ENCODE measurements around the gene BET1L.
"Not testable (repeated sequence)": the region's sequence is repeated elsewhere in the genome, so short reads cannot be mapped to it uniquely, and the experiment has no call there.

BET1L gene

DNA sequence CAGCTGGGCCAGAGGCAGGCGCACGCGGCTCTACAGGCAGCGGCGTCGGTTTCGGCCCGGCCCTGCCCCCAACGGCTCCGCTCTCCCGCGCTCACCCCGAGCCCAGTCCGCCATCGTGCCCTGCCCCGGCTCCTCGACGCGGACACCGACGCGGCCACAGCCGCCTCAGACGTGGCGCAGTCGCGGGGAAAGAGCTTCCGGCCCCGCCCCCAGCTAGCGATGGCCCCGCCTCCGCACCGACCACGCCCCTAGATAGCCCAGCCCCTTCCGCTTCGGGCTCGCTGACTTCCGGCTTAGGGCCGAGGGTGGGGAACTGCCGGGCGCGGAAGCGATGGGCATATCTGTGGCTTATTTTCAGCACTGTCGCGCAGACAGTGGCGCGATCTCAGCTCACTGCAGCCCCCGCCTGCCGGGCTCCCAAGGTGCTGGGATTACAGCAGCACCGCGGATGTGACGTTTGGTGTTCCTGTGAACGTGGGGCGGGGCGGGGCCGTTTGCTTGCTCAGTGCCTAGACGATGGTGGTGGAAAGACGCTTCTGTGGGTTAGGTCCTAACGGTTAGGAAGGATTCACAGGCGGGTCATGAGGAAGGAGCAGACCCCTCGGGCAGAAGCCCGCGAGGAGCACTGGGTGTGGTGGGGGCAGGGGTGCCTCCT, at the start of gene BET1L, which contains the start of gene RIC8A:
TSS of gene BET1L (minus strand) at position 192 of the 655 bp plus-strand sequence. CDS start at position 114, 78 bp downstream.
TSS of gene RIC8A (plus strand) at position 501 of the 655 bp plus-strand sequence. CDS start 1,147 bp downstream, outside the sequence.
- DNase-seq, result peak; percentile 92 to 93

- no peak for DNase-seq
These were observed 48.6 kb upstream of the BET1L start for GRCh38 chr11:255816-256215.

DNA sequence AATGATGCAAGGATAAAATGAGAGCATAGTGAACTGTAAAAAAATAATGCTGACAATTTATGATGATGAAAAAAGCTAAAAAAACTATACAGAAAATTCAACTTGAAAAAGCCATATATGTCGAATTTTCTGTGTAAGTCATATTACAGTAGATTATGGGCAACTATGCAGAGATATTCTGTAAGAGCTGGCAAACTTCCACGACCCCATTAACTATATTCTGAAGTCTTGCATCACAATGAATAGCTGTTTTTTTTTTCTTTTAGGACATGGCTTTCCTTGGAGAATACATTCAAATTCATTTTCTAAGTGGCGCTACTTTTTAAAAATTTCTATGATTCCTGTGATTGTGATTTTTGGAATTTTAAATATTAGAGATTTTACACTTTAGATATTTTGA, 48.0 kb upstream of the BET1L start:
- DNase-seq, result no peak

DNA sequence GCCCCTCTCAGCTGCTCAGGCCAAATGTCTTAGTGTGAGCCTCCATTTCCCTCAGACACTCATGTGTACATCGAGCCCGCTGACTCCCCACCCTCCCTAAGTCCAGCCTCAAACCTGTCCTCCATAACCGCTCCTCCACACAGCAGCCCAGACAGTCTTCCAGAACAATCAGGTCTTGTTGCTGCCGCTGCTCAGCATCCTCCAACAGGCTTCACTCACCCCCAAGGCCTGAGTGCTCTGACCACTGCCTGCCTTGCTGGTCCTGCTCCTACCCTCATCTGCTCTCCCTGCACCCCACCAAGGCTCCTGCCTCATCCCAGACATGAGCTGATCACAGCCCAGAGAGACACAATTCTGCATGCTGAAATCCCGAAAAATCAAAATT, 46.7 kb upstream of the BET1L start:
- DNase-seq, result no peak

GRCh38 chr11:253160-253885, 46.1 kb upstream of the BET1L start:
- no peak for DNase-seq

DNA sequence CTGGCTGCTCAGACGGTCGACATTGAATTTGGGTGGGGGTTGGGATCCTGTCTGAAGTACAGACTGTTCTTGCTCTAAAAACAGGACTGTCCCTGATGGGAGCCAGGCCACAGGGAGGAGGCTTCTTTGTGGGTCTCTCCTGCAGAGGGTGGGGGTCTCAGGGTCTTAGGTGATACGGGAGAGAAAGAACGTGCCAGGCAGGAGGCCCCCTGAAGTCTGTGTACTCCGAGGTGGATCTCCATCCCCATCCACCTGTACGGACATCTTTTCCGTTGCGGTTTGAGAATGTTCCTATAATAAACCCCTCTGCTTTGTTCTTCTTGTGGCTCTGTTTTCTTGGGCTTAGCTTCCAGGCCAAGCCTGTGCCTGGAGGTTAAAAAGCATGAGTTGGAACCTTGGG, 45.5 kb upstream of the BET1L start:
- no peak for DNase-seq

DNA sequence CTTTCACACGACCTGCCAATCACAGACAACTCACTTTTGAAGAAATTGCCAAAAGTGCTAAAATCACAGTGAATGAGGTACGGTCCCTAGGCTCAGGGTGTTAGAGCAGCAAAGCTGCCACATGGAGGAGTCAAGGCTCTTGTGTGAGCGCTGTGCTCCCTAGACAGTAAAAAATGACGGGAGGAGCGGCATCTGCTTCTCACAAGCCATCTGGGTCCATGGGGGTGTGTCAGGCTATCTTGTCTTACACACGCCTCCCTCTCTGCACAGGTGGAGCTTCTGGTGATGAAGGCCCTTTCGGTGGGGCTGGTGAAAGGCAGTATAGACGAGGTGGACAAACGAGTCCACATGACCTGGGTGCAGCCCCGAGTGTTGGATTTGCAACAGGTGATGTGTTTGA, 44.4 kb upstream of the BET1L start:
- no peak for DNase-seq

GRCh38 chr11:250740-251299, 43.6 kb upstream of the BET1L start:
- no peak for DNase-seq

DNA sequence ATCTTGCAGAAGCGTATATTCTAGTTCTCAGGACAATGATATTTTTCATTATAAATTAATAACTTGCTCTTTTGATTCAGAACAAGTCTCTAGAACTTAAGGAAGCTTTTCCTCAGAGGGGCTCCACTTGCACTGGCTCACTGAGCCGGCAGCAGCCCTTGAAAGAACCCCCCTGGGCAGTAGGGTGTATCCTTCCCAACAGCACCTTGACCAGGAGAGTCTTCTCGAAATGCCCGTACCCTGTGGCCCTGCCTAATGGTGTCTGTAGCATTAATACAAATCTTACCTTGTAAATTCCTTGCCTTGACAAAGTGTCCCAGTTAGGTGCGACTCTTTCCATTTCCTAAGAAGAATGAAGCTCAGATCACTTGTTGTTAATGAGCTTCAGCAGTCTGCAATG, 43.1 kb upstream of the BET1L start:
- no peak for DNase-seq

DNA sequence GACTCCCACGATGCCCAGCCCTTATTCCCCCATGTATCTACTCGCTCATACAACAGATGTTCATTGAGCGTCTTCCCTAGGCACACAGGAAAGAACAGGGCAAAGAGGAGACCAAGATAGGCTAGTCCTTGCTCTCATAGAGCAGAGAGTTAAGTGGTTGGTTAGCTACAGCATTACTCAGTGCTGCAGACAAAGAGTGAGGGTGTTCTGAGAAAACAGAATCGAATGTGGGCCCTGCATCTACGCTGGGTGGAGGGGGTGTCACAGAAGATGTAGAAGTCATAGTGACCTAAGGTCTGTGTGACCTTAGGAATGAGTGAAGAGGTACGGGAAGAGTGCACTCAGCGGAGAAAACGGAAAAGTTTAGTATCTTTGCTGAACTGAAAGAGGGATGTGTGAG, 41.9 kb upstream of the BET1L start:
- DNase-seq, result no peak

- no peak for DNase-seq
These were observed 37.2 kb upstream of the BET1L start for GRCh38 chr11:244376-244775.

DNA sequence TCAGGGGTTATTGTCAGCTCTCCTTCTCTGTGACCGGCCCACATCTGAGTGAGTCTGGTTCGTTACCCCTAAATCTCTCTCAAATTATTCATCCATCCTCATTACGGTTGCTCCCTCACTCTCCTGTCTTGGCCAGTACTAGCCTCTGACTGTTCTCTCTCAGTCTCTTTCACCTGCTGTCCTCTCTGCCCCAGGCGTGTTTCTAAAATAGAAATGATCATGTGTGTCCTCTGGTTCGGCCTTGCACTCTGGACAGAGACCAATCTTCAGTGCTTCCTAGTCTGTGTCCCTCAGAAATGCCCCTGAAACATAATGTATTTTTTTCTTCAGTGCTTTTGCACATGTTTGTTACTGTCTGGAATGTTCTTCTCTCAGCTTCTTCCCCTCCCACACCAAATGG, 34.4 kb upstream of the BET1L start:
- no peak for DNase-seq

DNA sequence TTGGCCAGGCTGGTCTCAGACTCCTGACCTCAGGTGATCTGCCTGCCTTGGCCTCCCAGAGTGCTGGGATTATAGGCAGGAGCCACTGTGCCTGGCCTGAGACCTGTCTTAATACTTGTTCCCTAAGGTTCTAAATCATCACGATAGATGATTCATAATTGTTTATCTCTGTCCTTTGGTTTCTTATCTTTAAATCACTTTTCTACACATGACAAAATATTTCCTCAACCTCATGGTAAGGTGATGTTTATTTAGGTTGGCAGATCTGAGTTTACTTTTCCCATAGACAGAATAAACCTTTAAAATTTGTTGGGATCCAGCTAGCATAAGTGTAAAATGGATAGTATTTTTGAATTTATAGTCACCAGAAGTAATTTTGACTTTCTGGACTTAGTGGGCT, 33.1 kb upstream of the BET1L start:
- no peak for DNase-seq

DNA sequence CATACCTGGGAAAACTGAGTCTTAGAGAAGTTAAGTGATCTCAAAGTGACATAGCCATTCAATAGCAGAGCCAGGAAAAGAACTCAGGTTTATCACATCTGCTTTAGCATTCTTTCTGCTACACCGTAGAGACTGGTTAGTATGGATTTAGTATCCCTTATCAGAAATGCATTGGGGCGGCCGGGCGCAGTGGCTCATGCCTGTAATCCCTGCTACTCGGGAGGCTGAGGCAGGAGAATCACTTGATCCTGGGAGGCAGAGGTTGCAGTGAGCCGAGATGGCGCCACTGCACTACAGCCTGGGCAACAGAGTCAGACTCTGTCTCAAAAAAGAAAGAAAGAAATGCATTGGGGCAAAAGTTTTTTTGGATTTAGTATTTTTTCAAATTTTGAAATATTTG, 31.1 kb upstream of the BET1L start:
- DNase-seq, result not testable (repeated sequence)

DNA sequence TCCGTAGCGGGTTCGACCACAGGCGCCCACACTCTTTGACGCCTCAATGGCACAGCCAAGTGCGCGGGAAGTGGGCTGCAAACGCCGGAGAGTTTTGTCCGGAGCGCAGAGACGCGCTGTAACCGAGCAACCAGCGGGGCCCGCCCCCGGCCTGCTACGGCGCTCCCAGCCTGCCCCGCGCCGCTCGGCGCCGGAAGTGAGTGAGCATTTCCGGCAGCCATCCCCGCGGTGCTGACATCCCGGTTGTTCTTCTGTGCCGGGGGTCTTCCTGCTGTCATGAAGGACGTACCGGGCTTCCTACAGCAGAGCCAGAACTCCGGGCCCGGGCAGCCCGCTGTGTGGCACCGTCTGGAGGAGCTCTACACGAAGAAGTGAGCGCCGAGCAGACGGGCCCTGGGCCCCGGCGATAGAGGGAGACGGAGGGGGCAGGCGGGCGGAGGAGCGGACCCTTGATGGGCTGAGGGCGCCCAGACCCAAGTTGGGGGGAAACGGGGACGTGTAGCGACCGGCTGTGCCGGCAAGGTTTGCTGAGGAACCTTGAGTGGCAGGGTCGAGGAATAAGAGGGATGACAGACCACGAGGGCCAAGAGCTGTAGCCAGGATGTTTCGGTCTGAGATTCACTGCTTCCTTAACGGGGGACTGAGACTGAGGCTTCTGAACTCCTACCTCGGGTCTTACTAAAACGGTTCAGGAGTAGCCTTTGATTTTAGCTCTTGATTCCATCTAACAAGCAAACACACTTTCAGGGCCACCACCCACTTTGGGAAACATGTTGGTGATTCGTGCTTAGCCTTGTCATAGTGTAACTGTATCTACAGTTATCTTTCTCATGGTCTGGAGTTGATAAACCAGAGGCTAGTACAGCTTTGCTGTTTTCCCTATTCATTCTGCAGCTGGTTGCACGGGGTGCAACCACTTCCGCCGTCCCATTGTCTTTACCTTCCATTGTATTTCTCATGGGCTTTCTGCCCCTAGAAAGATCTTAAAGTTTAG, 29.9 kb upstream of the BET1L start, which contains the start of gene PSMD13:
TSS of gene PSMD13 (plus strand) at position 203 of the 994 bp plus-strand sequence. CDS start at position 277, 74 bp downstream.
- DNase-seq, result peak; percentile 70 to 83

DNA sequence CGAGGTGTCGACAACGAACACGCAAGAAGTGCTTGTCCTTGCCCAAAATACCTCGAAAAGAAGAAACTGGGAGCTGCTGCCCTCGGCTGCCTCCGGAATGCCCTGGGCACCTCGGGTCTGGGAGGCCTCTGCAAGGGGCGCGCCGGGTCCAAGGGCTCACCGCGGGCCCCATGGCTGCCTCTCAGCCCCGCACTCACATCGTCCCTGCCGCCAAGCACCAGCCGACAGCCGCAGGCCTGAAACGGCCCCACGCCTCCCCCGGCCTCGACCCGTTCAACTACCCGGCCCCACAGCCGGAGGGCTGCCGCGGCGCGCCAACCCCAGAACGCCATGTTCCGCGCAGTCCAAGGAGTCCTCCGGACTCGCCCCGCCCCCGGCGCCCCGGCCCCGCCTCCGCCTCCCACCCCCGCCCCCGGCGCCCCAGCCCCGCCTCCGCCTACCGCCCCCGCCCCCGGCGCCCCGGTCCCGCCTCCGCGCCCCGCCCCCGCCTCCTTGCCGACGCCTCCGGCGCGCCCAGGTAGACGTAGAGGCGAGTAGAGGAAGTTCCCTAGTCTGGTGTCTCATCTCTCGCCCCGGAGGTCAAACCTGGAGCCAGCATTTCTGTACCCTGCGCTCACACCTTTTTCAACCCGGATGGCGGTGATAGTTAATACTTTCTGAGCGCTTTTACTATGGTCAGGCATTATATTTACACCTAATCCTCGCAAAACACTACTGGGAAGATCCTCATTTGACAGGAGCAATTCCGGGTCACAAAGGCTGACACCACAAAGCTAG, 29.0 kb upstream of the BET1L start, which contains the start of gene SIRT3:
TSS of gene SIRT3 (minus strand) at position 346 of the 777 bp plus-strand sequence. CDS start at position 332, 14 bp downstream.
- peak; percentile 70 to 89 for DNase-seq

- DNase-seq, result no peak
These were observed 28.4 kb upstream of the BET1L start for GRCh38 chr11:235609-235996.

DNA sequence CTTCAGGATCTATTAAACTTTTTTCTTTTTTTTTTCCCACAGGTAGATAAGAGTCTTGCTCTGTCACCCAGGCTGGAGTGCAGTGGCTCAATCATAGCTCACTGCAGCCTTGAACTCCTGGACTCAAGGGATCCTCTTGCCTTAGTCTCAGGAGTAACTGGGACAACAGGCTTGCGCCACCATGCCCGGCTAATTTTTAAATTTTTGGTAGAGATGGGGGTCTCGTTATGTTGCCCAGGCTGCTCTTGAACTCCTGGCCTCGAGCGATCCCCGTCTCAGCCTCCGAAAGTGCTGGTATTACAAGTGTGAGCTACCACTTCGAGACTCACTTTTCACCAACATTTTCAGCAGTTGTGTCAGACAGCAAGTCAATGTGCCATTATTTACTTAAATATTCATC, 28.0 kb upstream of the BET1L start:
- DNase-seq, result no peak

- no peak for DNase-seq
These were observed 25.8 kb upstream of the BET1L start for GRCh38 chr11:232783-233565.

GRCh38 chr11:230431-230830, 23.2 kb upstream of the BET1L start:
- no peak for DNase-seq

DNA sequence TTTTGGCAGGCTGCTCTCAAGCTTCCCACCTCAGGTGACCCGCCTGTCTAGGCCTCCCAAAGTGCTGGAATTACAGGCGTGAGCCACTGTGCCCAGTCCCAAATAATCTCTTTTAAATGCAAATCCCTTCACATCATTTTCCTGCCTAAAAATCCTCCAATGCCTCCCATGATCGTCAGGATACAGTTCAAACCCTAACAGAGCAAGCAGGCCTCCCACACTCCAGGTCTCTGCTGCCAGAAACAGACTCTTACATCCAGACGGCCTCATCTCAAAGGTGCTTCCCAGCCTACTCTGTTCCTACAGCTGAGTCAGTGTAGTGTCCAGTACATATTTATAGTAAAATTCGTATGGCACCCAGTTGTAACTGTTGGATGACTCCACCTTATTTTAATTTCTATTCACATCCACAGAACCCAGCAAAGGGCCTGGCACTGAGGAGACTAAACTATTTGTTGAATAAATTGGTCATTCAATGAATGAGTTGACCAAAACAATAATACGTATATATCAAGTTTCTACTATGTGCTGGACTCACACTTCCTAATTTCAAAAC, 20.7 kb upstream of the BET1L start:
- DNase-seq, result no peak

Measured in NCI-H187 (cell line).